ENCODE data around the gene FMN1.
A peak's percentile ranks its signal among the peaks of the same experiment; 100 is the strongest.

Gene FMN1

GRCh38 chr15:32979710-32980109, 214.8 kb downstream of the FMN1 start:
- H3K4me1 ChIP-seq (ENCODE audit: control insufficient read depth, insufficient read depth, low read length, unreplicated experiment) = peaks cover 12% of the 10 kb centered on the region
- peak overlapping the region; percentile 53 for H3K4me3 ChIP-seq (ENCODE audit: low read depth, low read length)
- peak overlapping the region; percentile 89 for H2AFZ ChIP-seq (ENCODE audit: low read length, unreplicated experiment)
- H3K36me3 ChIP-seq (ENCODE audit: insufficient read depth, low read length) = no peaks in the 10 kb centered on the region
- peak overlapping the region; percentile 80 for H3K27ac ChIP-seq (ENCODE audit: low read depth, low read length)
- H3K27me3 ChIP-seq (ENCODE audit: insufficient read depth, low read length) = no peaks in the 10 kb centered on the region
- no peaks in the 10 kb centered on the region for H3K79me2 ChIP-seq (ENCODE audit: control insufficient read depth, insufficient read depth, low read length, unreplicated experiment)

DNA sequence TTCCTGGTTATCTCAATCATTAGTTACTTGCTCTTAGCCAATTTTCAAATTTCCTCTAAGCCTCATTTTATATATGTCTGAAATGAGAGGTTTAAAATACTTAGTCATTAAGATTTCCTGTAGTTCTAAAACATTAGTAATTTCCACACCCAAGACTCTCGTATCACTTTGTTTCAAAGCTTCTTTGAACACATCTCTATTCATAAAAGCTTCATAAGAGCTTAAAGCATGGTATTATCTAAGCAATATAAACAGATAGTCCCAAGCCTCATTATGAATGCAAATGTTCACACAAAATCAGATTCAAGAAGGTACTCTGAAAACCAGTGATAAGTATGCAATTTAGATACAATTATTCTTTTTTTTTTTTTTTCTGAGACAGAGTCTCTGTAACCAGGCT, 217.0 kb downstream of the FMN1 start:
- Histone ChIP-seq H3K27me3 (ENCODE audit: insufficient read depth, low read length) (no peaks in the 10 kb centered on the region), H3K36me3 (ENCODE audit: insufficient read depth, low read length) (no peaks in the 10 kb centered on the region), H2AFZ (ENCODE audit: low read length, unreplicated experiment) (no peak overlapping the region)

DNA sequence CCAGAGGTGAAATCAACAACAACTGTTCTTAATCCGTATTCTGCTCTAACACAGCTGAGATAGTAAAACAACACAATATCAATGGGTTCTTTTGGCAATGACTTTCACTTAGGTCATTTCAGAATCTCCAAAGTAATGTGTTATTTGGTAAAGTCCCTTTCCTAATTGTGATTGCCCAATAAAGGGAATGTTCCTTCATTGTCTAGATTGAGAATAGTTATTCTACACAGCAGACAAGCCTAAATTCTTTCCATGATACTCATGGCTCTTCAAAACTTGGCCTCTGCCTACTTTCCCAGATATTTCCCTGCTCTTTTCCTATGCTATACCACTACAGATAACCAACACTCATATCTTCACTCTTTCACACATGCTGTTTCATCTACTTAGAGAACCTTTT, 219.8 kb downstream of the FMN1 start:
- H3K27ac ChIP-seq (ENCODE audit: low read depth, low read length) = no peak overlapping the region
- no peaks in the 10 kb centered on the region for H3K36me3 ChIP-seq (ENCODE audit: insufficient read depth, low read length)
- H2AFZ ChIP-seq (ENCODE audit: low read length, unreplicated experiment) = no peak overlapping the region
- H3K4me3 ChIP-seq (ENCODE audit: low read depth, low read length) = no peak overlapping the region
- peaks cover 1% of the 10 kb centered on the region for H3K4me1 ChIP-seq (ENCODE audit: control insufficient read depth, insufficient read depth, low read length, unreplicated experiment)
- no peaks in the 10 kb centered on the region for H3K27me3 ChIP-seq (ENCODE audit: insufficient read depth, low read length)
- no peaks in the 10 kb centered on the region for H3K79me2 ChIP-seq (ENCODE audit: control insufficient read depth, insufficient read depth, low read length, unreplicated experiment)

More for the DNA sequence above, 217.0 kb downstream of the FMN1 start:
- Histone ChIP-seq H3K4me3 (ENCODE audit: low read depth, low read length) (no peak overlapping the region), H3K79me2 (ENCODE audit: control insufficient read depth, insufficient read depth, low read length, unreplicated experiment) (no peaks in the 10 kb centered on the region), H3K27ac (ENCODE audit: low read depth, low read length) (no peak overlapping the region), H3K4me1 (ENCODE audit: control insufficient read depth, insufficient read depth, low read length, unreplicated experiment) (peaks cover 12% of the 10 kb centered on the region)

DNA sequence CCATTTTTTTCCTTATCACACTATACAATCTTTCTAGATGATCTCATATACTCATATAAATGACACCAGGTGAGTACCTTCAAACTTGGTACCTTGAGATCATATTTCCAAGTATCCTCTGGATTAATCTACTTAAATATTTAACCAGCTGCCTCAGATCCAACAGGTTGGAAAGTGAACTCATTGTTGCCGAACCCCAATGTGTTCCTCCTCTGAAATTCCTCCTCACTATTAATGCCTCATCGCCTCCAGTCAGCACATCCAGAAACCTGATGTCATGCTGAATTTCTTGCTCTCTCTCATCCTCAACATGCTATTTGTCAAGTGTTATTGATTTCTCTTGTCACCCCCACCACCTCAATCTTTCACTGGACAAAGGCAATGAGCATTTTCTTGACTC, 221.8 kb downstream of the FMN1 start:
- H3K4me3 ChIP-seq (ENCODE audit: low read depth, low read length) = no peak overlapping the region
- no peaks in the 10 kb centered on the region for H3K4me1 ChIP-seq (ENCODE audit: control insufficient read depth, insufficient read depth, low read length, unreplicated experiment)
- no peak overlapping the region for H2AFZ ChIP-seq (ENCODE audit: low read length, unreplicated experiment)
- H3K79me2 ChIP-seq (ENCODE audit: control insufficient read depth, insufficient read depth, low read length, unreplicated experiment) = no peaks in the 10 kb centered on the region
- H3K27me3 ChIP-seq (ENCODE audit: insufficient read depth, low read length) = no peaks in the 10 kb centered on the region
- H3K36me3 ChIP-seq (ENCODE audit: insufficient read depth, low read length) = no peaks in the 10 kb centered on the region
- H3K27ac ChIP-seq (ENCODE audit: low read depth, low read length) = no peak overlapping the region

DNA sequence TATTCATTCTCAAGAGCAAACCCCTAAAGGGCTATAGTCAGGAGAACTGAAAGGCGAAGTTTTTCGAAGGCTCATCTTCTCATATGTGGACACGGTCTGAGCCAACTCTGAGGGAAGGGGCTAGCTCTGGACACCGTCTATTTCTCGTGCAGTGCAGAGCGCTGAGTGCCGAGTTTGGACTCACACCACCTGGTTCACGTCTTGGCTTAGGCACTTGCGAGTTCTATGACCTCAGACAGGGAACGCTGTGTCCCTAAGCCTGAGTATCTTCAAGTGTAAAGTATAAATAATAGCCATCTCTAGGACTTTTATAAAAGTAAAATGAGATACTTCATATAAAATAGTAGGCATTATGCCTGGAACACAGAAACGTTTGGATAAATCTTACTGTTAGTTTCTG, 223.7 kb downstream of the FMN1 start:
- H3K4me1 ChIP-seq (ENCODE audit: control insufficient read depth, insufficient read depth, low read length, unreplicated experiment) = no peaks in the 10 kb centered on the region
- no peak overlapping the region for H3K27ac ChIP-seq (ENCODE audit: low read depth, low read length)
- H3K79me2 ChIP-seq (ENCODE audit: control insufficient read depth, insufficient read depth, low read length, unreplicated experiment) = no peaks in the 10 kb centered on the region
- no peaks in the 10 kb centered on the region for H3K36me3 ChIP-seq (ENCODE audit: insufficient read depth, low read length)
- H3K4me3 ChIP-seq (ENCODE audit: low read depth, low read length) = no peak overlapping the region
- no peak overlapping the region for H2AFZ ChIP-seq (ENCODE audit: low read length, unreplicated experiment)
- no peaks in the 10 kb centered on the region for H3K27me3 ChIP-seq (ENCODE audit: insufficient read depth, low read length)

DNA sequence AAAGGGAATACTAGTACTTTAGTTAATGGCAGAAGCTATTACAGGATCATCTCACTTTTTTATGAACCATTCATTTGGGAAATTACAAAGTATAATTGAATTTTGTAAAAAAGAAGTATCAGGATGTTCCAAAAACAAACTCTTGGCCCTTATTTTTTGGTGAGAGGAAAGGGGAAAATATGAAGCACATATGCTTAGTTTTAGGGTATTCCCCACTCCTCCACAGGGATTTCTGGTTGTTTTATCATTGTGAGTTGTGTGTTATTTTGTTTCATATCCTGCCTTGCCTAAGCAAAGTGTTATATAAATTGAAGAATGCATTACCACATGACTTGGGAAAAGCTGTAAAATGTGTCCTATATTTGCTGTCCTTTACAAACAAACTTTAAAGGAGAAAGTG, 227.0 kb downstream of the FMN1 start:
- Histone ChIP-seq H3K27me3 (ENCODE audit: insufficient read depth, low read length) (no peaks in the 10 kb centered on the region), H3K4me1 (ENCODE audit: control insufficient read depth, insufficient read depth, low read length, unreplicated experiment) (no peaks in the 10 kb centered on the region), H3K36me3 (ENCODE audit: insufficient read depth, low read length) (no peaks in the 10 kb centered on the region), H3K4me3 (ENCODE audit: low read depth, low read length) (no peak overlapping the region), H3K79me2 (ENCODE audit: control insufficient read depth, insufficient read depth, low read length, unreplicated experiment) (no peaks in the 10 kb centered on the region), H3K27ac (ENCODE audit: low read depth, low read length) (no peak overlapping the region), H2AFZ (ENCODE audit: low read length, unreplicated experiment) (no peak overlapping the region)

- Histone ChIP-seq H3K36me3 (ENCODE audit: insufficient read depth, low read length) (no peaks in the 10 kb centered on the region), H3K4me1 (ENCODE audit: control insufficient read depth, insufficient read depth, low read length, unreplicated experiment) (no peaks in the 10 kb centered on the region), H3K27ac (ENCODE audit: low read depth, low read length) (no peak overlapping the region), H2AFZ (ENCODE audit: low read length, unreplicated experiment) (no peak overlapping the region), H3K4me3 (ENCODE audit: low read depth, low read length) (no peak overlapping the region), H3K27me3 (ENCODE audit: insufficient read depth, low read length) (no peaks in the 10 kb centered on the region), H3K79me2 (ENCODE audit: control insufficient read depth, insufficient read depth, low read length, unreplicated experiment) (no peaks in the 10 kb centered on the region)
Measured at GRCh38 chr15:32966512-32966911, 228.0 kb downstream of the FMN1 start.

DNA sequence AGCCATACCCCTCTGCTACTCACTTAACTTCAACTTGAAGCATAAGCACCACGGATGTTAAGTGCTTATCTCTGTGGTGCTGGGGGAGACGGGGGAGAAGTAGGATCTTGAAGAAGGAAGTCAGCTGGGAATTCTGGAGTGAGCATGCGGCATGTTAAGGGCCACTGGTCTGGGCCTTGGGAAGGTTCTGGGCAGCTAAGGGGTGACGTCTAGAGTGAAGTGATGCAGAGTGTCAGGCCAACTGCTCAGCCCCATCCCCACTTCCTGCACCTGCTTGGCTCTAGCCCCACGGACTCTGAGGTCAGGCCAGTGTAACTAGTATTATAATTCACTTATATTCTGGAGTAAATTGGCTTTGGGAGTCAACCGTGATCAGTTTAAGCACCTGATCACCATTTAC, 228.6 kb downstream of the FMN1 start:
- Histone ChIP-seq H3K27me3 (ENCODE audit: insufficient read depth, low read length) (no peaks in the 10 kb centered on the region), H2AFZ (ENCODE audit: low read length, unreplicated experiment) (no peak overlapping the region), H3K79me2 (ENCODE audit: control insufficient read depth, insufficient read depth, low read length, unreplicated experiment) (no peaks in the 10 kb centered on the region), H3K36me3 (ENCODE audit: insufficient read depth, low read length) (no peaks in the 10 kb centered on the region), H3K4me3 (ENCODE audit: low read depth, low read length) (no peak overlapping the region), H3K27ac (ENCODE audit: low read depth, low read length) (no peak overlapping the region), H3K4me1 (ENCODE audit: control insufficient read depth, insufficient read depth, low read length, unreplicated experiment) (no peaks in the 10 kb centered on the region)

DNA sequence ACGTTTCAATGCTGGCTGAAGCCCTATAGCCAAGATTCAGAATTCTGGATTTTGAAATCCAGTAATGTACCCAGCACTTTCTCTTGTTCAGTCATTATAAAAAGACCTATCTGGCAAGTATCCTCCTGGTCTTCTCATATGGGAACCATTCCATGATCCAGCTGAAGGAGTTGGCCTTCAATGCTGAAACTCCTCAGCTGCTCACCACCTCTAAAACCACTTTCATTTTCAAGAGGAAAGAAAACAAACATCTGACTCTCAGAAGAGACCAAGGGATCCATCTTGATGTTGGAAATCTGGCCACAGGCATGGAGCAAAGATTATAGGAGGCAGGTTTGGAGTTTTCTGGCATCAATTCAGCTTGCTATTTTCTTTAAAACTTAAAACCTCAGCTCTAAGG, 235.4 kb downstream of the FMN1 start:
- Histone ChIP-seq H3K79me2 (ENCODE audit: control insufficient read depth, insufficient read depth, low read length, unreplicated experiment) (no peaks in the 10 kb centered on the region), H2AFZ (ENCODE audit: low read length, unreplicated experiment) (peak overlapping the region; percentile 98), H3K36me3 (ENCODE audit: insufficient read depth, low read length) (no peaks in the 10 kb centered on the region), H3K4me3 (ENCODE audit: low read depth, low read length) (peak overlapping the region; percentile 51; the same call in 1 of the 2 replicates), H3K4me1 (ENCODE audit: control insufficient read depth, insufficient read depth, low read length, unreplicated experiment) (peaks cover 30% of the 10 kb centered on the region), H3K27ac (ENCODE audit: low read depth, low read length) (no peak overlapping the region), H3K27me3 (ENCODE audit: insufficient read depth, low read length) (no peaks in the 10 kb centered on the region)

- peak overlapping the region; percentile 72; the same call in 1 of the 2 replicates for H3K27ac ChIP-seq (ENCODE audit: low read depth, low read length)
- H3K4me1 ChIP-seq (ENCODE audit: control insufficient read depth, insufficient read depth, low read length, unreplicated experiment) = peaks cover 40% of the 10 kb centered on the region
- no peaks in the 10 kb centered on the region for H3K36me3 ChIP-seq (ENCODE audit: insufficient read depth, low read length)
- no peaks in the 10 kb centered on the region for H3K79me2 ChIP-seq (ENCODE audit: control insufficient read depth, insufficient read depth, low read length, unreplicated experiment)
- H3K4me3 ChIP-seq (ENCODE audit: low read depth, low read length) = no peak overlapping the region
- H2AFZ ChIP-seq (ENCODE audit: low read length, unreplicated experiment) = peak overlapping the region; percentile 98
- no peaks in the 10 kb centered on the region for H3K27me3 ChIP-seq (ENCODE audit: insufficient read depth, low read length)
Measured at GRCh38 chr15:32957219-32957618, 237.3 kb downstream of the FMN1 start.

- Histone ChIP-seq H2AFZ (ENCODE audit: low read length, unreplicated experiment) (peak overlapping the region; percentile 98), H3K27me3 (ENCODE audit: insufficient read depth, low read length) (no peaks in the 10 kb centered on the region), H3K27ac (ENCODE audit: low read depth, low read length) (peak overlapping the region; percentile 72), H3K79me2 (ENCODE audit: control insufficient read depth, insufficient read depth, low read length, unreplicated experiment) (no peaks in the 10 kb centered on the region), H3K4me3 (ENCODE audit: low read depth, low read length) (peak overlapping the region; percentile 36), H3K4me1 (ENCODE audit: control insufficient read depth, insufficient read depth, low read length, unreplicated experiment) (peaks cover 40% of the 10 kb centered on the region), H3K36me3 (ENCODE audit: insufficient read depth, low read length) (no peaks in the 10 kb centered on the region)
Measured at GRCh38 chr15:32956711-32957110, 237.8 kb downstream of the FMN1 start.
